SU-DHL-6 (cell line): Measurements from ENCODE around the gene CDH16.

Source experiments
- H2AFZ ChIP-seq: fragments of 200-600 bp; sonication (generic); 2 replicates; pipeline ENCODE4 v1.6.1; 2014; ENCODE audit warnings: low read depth, mild to moderate bottlenecking, moderate library complexity, mixed read lengths, antibody characterized with exemption, low read length; ENCODE audit not compliant: severe bottlenecking
- H3F3A ChIP-seq: fragments of 200-600 bp; shearing (Covaris generic); 2 replicates; pipeline ENCODE4 v1.6.0; 2016; ENCODE audit warnings: antibody characterized with exemption, mild to moderate bottlenecking; ENCODE audit not compliant: insufficient read depth
- H3K27ac ChIP-seq: fragments of 200-600 bp; sonication (generic); 2 replicates; pipeline ENCODE4 v1.5.1; 2016; ENCODE audit warnings: low read depth, mild to moderate bottlenecking, low read length, moderate library complexity, mixed read lengths
- H3K27me3 ChIP-seq: fragments of 200-600 bp; sonication (generic), shearing (Covaris generic); 2 replicates; pipeline ENCODE4 v1.6.0; 2014; ENCODE audit warnings: mild to moderate bottlenecking, low read length
- H3K36me3 ChIP-seq: fragments of 200-600 bp; sonication (generic); 2 replicates; pipeline ENCODE4 v1.6.1; 2014; ENCODE audit warnings: mild to moderate bottlenecking, low read length, mixed read lengths
- H3K4me2 ChIP-seq: fragments of 300-600, 200-600 bp; shearing (Covaris generic), sonication (generic); 2 replicates; pipeline ENCODE4 v1.6.0; 2014; ENCODE audit warnings: low read length, low read depth, mild to moderate bottlenecking; ENCODE audit not compliant: poor library complexity, severe bottlenecking
- H3K4me3 ChIP-seq: fragments of 200-600 bp; sonication (generic); 2 replicates; pipeline ENCODE4 v1.5.1; 2014; ENCODE audit warnings: antibody characterized with exemption, low read length, mild to moderate bottlenecking, mixed read lengths; ENCODE audit not compliant: insufficient read depth, poor library complexity, severe bottlenecking
- H3K79me2 ChIP-seq: fragments of 200-600 bp; sonication (generic); 2 replicates; pipeline ENCODE4 v1.6.1; 2014; ENCODE audit warnings: mild to moderate bottlenecking, low read length, moderate library complexity; ENCODE audit not compliant: insufficient read depth
- H3K9ac ChIP-seq: fragments of 200-600 bp; sonication (generic); 2 replicates; pipeline ENCODE4 v1.7.0; 2014; ENCODE audit warnings: mild to moderate bottlenecking, low read length
- H3K9me2 ChIP-seq: fragments of 200-600 bp; sonication (generic); replicated peaks from 2 replicates; pipeline ENCODE4 v1.6.1; 2014; ENCODE audit warnings: low read length; ENCODE audit not compliant: insufficient read depth
- H3K9me3 ChIP-seq: fragments of 200-600 bp; sonication (generic); 2 replicates; pipeline ENCODE4 v1.6.1; 2014; ENCODE audit warnings: low read length, mixed read lengths; ENCODE audit not compliant: insufficient read depth
- H4K20me1 ChIP-seq: fragments of 200-600 bp; sonication (generic); 2 replicates; pipeline ENCODE4 v1.6.1; 2014; ENCODE audit warnings: low read depth, mild to moderate bottlenecking, antibody characterized with exemption, low read length, moderate library complexity, mixed read lengths
- EZH2phosphoT487 ChIP-seq: fragments of 200-600 bp; sonication (generic), shearing (Covaris generic); conservative IDR thresholded peaks from 2 replicates; pipeline ENCODE4 v1.6.1; 2018; ENCODE audit warnings: mild to moderate bottlenecking, antibody characterized with exemption, low read length, moderate library complexity, mixed read lengths
- TF ChIP-seq, protein P1 (sequence below): fragments of 200-600 bp; sonication (generic); IDR thresholded peaks from one replicate; pipeline ENCODE4 v1.5.1; 2017; ENCODE audit warnings: antibody characterized with exemption, mild to moderate bottlenecking, low read length, moderate library complexity; ENCODE audit not compliant: insufficient read depth, poor library complexity, severe bottlenecking

The CDH16 gene

DNA sequence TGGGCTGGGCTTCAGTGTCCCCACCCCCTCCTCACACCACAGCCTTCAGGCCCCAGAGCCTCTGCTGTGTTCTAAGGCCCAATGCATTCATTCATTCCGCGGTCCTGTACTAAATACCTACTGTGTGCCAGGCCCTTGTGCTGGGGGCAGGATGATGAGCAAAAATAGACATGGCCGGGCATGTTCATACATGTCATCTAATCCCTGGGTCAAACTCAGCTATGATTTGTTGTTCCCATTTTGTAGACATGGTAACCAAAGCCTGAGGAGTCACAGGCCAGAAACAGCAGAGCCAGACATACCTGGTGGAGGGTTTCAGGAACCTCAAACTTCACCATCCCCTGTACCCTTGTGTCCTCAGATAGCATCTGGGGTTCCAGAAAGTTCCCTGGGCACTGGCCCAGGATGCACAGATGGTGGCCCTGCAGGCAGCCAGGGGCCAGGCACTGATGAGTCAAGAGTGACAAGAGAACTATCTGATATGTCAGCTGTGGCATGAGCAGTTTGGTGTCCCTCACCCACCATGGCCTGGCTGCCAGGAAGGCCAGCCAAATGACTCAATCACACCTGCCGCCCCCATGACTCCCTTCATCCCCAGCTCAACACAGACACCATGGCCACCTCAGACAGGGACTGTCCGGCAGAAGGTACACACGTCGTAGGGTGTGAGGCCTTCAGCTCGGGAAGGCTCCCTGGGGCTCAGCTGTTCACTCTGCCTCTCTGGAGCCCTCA, 9.4 kb upstream of the CDH16 start:
- Histone ChIP-seq H3K9ac (no peak overlapping the region), H3K9me3 (no peaks in the 10 kb centered on the region), H2AFZ (no peak overlapping the region), H3K36me3 (no peaks in the 10 kb centered on the region), H3K27me3 (no peaks in the 10 kb centered on the region), H3F3A (0 out of 2 replicates have a peak, but pooled peaks cover 3% of the 10 kb centered on the region), H3K4me2 (no peak overlapping the region), H3K4me3 (no peak overlapping the region), H4K20me1 (no peaks in the 10 kb centered on the region), H3K9me2 (no peaks in the 10 kb centered on the region), H3K79me2 (no peaks in the 10 kb centered on the region), H3K27ac (no peak overlapping the region)
- TF ChIP-seq, protein P1, sequence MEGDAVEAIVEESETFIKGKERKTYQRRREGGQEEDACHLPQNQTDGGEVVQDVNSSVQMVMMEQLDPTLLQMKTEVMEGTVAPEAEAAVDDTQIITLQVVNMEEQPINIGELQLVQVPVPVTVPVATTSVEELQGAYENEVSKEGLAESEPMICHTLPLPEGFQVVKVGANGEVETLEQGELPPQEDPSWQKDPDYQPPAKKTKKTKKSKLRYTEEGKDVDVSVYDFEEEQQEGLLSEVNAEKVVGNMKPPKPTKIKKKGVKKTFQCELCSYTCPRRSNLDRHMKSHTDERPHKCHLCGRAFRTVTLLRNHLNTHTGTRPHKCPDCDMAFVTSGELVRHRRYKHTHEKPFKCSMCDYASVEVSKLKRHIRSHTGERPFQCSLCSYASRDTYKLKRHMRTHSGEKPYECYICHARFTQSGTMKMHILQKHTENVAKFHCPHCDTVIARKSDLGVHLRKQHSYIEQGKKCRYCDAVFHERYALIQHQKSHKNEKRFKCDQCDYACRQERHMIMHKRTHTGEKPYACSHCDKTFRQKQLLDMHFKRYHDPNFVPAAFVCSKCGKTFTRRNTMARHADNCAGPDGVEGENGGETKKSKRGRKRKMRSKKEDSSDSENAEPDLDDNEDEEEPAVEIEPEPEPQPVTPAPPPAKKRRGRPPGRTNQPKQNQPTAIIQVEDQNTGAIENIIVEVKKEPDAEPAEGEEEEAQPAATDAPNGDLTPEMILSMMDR = no peak
- no peak for TF ChIP-seq EZH2phosphoT487

DNA sequence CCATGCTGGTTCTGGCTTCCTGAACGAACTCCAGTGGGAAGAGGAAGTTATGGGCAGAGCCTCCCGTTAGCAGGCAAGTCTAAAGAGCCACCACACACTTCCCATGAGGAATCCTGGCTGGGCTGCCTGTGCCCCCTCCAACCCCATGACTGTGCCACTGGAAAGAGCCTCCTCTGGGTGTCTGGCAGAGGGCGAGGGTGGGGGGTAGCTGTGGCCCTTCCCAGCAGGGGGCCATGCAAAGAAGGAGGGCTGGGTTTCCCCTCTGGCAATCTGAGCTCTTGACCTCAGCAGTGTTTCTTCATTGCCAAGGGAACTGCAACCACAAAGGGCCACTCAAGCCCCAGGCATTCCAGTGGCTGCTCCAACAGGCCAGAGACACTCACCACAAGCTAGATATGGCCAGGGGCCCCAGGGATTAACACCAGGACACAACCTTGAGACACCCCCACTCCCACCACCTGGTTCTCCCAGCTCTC, 8.3 kb upstream of the CDH16 start:
- Histone ChIP-seq H2AFZ (no peak overlapping the region), H3K27me3 (no peaks in the 10 kb centered on the region), H3K4me3 (no peak overlapping the region), H3K4me2 (no peak overlapping the region), H3K9ac (no peak overlapping the region), H3K9me2 (no peaks in the 10 kb centered on the region), H3K79me2 (no peaks in the 10 kb centered on the region), H3F3A (0 out of 2 replicates have a peak, but pooled peaks cover 3% of the 10 kb centered on the region), H3K9me3 (no peaks in the 10 kb centered on the region), H3K27ac (no peak overlapping the region), H4K20me1 (no peaks in the 10 kb centered on the region), H3K36me3 (no peaks in the 10 kb centered on the region)
- TF ChIP-seq, protein P1 = no peak
- TF ChIP-seq EZH2phosphoT487 = no peak

DNA sequence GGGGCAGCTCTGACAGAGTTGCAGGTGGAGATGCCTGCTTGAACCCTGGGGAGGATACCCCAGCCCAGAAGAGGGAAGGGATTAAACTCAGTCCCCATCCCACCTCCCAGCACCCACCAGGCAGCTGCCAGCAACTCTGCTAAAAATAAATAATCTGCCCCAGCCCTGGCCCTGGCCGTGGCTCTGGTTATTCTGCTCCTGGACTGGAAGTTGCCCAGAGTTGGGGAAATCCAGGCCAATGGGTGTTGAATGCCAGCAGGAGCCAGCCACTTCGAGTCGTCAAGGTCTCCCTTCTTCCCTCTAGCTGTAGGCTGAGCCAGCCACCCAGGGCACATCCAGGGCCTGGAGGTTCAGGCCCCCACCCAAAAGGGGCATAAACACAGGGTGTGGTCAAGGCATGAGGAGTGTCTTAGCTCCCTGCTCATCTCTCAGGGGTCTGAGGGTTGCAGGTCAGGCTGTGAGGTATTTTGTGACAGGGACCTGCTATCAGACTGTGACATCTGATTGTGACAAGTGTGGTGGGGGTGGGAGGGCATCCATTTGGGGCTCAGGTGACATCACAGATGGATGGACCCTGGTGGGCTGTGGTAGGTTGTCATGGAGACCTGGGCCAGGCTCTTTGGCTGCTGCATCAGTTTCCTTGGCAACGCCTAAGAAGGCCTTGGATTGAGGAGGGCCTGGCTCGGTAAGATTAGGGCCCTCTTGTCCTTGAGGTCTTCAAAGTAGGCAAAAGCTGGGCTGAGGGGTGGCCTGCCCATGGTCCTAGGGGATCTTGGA, 7.7 kb upstream of the CDH16 start:
- Histone ChIP-seq H3K9ac (no peak overlapping the region), H3K36me3 (no peaks in the 10 kb centered on the region), H3K27me3 (no peaks in the 10 kb centered on the region), H3K79me2 (no peaks in the 10 kb centered on the region), H4K20me1 (no peaks in the 10 kb centered on the region), H3K27ac (no peak overlapping the region), H3K9me3 (no peaks in the 10 kb centered on the region), H3K4me3 (no peak overlapping the region), H3F3A (no peaks in the 10 kb centered on the region), H2AFZ (no peak overlapping the region), H3K9me2 (no peaks in the 10 kb centered on the region), H3K4me2 (no peak overlapping the region)
- no peak for TF ChIP-seq EZH2phosphoT487
- TF ChIP-seq, protein P1 = no peak
